Inflammatory macrophage (primary cell): ENCODE data around the gene IRS2.

ENCODE experiments used
- DNase-seq, 2 donors: peaks; one replicate each; pipeline ENCODE4 v3.0.0-alpha.2; 2020 to 2022

The IRS2 gene

DNA sequence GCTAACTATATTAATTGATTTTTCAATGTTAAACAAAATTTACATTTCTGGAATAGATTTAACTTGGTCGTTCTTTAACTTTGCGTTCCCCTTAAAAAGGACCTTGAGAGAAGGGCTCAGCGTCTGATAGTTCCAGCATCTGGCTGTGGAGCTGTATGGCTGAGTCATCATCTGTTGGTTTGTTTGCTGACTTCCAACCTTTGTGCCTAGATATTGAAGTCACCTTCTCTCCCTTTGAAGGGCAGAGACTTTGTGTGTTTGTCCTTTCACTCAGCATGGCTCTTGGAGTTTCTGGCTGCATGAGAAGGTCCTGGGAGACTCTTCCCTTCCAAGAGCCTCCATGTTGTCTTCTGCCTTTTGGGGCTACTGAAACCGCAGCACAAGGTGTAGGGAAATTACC lies 16.6 kb upstream of the IRS2 start:
- no peak for DNase-seq

DNA sequence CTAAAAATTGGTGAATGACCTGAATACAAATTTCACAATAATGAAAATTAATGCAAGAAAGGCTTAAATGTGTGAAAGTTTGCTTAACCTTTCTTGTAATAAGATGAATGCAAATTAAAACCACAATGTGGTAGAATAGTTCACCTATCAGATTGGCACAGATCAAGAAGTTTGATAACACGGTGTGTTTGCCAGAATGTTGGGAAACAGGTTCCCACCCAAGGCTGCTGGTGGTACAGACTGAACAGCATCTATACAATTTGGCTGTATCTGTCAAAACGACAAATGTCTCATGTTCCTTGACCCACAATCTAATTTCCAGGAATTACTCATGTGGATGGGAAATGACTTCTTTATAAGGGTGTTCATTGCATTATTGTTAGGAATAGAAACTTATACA lies 8.6 kb upstream of the IRS2 start:
- DNase-seq: no peak

DNA sequence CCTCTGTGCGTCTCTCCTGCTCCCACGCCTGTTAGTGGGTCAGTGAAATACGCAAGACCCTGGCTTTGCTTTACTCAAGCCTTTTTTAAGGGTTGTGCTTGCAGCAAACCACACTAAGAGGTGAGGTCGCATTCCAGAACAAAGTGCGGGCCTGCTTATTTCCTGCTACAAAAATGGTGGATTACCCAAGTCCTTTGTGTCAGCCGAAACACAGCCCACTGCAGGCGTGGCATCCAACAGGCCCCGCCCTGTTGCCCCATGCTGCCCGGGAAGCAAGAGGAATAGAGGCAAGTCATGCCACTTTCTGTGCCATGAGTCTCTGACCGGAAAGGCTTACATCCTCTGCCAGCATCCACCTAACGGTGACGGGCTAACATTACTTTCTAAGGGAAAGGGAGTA lies 7.7 kb upstream of the IRS2 start:
- no peak for DNase-seq

DNA sequence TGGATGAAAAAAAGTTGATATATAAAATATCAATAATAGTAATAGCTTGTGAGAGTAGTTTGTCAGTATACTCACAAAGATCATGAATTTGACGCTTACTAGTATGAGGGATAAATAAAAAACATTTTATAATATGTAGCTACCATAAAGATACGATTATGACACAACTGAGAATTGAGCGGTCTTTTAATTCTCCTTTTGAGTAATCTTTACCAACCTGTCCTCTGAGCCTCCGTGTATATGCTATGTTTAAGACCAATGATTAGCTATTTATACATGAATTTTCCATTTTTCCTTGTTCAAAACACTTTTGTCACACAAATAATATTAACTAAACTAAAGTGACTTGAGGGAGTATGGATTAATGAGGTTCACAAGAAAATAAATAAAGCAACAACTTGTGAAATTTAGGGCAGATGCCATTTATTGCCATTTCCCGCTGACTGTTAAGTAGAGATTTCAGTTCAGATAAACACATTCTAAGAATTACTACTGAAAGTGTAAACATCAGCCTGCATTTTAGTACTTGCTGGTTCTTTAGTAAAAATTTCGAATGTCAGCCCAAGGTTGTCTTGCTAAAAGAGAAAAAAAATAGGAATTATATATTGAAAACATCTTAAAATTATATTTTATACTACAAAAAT lies 6.2 kb upstream of the IRS2 start:
- DNase-seq: no peak

DNA sequence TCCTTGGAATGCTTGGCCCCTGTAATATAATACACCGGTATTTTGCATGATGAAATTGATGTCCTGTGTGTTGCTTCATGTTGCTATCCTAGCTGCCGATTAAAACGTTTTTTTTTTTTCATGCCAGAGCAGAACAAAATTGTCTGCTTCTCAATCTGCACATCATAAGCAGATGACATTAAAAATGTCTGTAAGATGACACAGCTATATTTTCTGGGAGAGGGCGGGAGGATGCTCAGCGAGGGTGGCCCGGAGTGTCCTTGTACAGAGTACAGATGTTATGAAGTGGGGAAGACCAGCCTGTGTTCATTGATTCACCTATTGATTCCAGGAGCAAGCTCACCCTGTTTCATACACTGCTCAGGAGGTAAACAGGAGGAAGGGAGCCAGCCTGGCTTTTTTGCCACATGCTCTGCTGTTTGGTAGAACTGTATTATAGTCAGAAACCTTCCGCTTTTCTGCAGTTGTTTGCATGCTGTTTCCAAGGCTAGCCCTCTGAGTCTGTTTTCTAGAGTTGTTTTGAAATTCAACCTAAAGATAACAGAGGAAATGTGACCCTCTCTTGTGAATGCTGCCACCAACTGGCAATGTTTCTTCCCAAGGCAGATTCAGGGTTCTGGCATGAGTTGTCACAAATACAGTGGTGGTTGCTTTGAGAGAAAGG lies 4.7 kb upstream of the IRS2 start:
- DNase-seq: peak; percentile 85 to 91

DNA sequence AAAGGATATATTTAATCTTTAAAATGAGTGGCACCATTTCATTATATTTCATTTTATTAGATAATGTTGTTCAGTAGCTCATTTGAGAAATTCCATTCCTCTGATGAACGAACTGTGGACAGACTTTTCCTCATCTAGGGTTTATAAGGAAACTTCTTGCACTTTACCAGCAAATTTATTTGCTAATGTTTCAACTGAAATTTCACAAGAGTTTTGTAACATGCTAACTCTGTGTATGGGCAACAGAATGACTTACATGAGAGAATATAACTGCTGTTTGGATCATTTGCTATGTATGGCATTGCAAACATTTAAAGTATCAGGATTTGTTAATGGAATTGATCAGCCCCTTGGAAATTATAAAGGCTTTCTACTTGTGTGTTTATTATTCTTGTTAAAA lies 3.7 kb upstream of the IRS2 start:
- DNase-seq: peak; percentile 36 to 78

DNA sequence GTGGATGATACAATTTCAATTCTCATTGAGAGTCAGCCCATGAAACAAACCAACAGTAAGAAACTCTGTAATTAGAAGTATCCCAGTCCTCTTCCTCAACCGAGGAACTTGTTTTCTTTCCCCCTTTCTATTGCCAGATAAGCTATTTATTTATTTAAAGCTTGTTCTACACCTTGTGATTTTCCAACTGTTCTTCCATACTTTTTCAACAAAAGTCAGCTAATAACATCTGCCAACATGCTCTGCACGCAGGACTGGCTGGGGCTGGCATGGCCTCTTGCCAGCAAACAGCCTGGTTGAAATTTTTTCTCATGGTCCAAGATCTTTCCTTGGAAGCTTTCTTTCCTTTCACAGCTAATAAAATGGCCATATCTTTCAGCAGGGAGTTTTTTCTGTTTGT lies 2.9 kb upstream of the IRS2 start:
- DNase-seq: no peak

DNA sequence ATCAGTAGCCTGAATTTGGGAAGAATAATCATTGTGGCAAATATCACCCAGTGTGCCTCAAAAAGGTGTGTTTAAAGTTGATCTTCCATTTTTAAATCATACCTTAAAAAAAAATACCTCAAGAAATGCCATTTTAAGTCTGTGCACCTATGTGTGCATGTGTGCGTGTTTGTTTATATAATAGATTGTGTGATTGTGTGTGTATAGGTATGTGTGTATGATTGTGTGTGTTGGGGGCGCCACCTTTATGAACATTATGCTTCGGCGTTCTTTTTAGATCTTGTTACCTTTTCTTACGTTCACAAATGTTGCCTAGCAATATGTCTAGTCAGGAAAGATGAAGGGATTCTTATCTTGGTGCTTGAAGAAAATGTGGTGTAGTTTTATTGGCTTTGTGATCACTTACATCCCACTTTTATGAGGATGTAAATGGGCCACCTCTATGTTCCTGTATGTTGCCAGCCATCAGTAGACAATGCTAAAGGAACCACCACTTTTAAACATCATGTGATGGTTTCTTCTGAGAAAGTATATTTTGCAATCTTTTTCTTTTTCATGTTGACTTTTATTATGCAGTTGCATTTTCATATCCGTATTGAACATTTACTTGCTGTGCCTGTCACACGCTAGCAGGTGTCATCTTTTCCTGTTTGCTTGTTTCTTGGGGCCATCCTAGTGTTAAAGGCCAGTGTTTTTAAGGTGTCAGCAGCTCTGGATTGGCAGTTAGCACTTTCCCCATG lies 2.2 kb upstream of the IRS2 start:
- peak in 1 of 2 donors; percentile 66 for DNase-seq

DNA sequence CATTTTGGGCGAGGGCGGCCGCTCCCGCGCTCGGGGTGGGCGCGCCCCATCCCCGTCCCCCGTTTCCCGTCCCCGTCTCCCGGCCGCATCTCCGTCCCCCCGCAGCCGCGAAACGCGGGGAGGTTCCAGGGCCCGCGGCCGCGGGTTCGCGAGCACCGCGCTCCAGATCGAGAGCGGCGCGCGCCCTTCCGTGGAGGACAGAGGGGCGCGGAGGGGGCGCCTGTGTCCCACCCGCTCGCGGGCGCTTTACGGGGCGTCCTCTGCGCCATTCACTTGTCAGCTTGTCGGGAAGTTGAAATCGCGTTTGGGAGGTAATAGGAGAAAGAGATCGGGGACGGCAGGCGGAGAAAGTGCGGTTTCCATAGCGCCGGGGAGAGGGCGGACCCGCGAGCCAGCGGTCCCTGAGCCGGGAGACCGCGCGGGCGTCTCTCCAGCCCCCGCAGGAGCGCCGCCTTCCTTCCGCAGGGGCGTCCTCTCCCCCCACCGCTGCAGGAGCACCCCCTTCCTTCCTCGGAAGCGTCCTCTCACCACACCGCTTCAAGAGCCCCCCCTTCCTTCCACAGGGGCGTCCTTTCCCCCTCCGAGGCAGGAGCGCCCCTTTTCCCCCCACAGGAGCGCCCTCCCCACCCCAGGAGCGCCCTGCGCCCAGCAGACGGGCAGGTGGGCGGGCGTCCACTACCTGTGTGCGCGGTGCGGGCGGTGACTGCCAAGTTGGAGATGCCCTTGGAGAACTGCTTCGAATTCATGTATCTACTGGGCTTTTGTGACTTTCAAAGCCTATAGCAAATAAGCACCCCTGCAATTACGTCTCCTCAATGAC lies 962 bp upstream of the IRS2 start:
- DNase-seq: peak in 1 of 2 donors; percentile 25

DNA sequence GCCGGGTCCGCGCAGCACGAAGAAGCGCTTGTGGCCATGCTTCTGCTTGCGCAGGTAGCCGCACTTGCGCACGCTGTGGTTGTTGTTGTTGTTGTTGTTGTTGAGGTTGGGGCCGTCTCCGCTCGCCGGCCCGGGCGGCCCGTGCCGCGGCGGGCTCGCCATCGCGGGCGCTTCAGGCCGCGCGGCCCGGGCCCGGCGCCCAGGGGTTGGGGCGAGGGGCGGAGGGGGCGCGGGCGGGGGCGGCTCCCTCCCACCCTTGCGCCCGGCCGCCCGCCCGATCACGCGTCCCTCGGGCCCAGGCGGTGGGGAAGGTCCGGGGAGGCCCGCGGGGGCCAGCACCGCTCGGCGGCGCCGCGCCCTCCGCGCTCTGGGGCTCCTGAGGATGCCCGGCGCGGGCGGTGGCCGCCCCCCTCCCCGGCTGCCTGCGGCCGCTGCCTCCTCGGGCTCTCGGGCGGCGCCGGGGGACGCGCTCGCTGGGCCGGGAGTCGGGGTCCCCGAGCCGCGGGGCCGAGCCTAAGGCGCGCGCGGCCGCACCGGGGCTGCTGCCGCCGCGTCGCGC lies 412 bp downstream of the IRS2 start:
- peak in 1 of 2 donors; percentile 7 for DNase-seq

DNA sequence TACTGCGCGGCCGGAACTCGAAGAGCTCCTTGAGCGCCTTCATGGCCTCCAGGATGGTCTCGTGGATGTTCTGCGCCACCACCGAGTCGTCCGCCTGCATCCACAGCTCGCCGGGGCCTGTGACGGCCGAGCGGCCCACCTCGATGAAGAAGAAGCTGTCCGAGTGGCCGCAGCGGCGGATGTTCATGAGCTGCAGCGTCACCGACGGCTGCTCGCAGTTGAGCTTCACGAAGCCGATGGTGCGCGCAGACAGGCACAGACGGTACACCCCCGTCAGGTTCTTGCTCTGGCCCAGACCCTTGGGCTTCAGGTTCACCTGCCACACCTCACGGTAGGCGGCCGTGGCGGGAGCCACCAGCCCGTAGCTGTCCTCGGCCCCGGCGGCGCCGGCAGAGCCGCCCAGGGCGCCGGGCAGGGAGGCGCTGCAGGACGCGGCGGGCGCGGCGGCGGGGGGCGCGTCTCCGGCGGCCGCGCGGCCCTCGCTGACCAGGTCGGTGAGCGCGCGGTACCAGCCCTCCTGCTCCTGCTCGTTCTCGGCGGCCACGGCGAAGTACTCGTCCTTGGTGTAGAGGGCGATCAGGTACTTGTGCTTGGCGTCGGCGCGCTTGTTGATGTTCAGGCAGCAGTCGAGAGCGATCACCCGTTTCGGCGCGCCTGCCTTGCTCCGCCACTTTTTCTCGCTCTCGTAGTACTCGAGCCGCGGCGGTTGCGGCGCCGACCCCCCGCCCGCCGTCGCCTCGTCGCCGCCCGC lies 1.1 kb downstream of the IRS2 start:
- DNase-seq: peak in 1 of 2 donors; percentile 32

DNA sequence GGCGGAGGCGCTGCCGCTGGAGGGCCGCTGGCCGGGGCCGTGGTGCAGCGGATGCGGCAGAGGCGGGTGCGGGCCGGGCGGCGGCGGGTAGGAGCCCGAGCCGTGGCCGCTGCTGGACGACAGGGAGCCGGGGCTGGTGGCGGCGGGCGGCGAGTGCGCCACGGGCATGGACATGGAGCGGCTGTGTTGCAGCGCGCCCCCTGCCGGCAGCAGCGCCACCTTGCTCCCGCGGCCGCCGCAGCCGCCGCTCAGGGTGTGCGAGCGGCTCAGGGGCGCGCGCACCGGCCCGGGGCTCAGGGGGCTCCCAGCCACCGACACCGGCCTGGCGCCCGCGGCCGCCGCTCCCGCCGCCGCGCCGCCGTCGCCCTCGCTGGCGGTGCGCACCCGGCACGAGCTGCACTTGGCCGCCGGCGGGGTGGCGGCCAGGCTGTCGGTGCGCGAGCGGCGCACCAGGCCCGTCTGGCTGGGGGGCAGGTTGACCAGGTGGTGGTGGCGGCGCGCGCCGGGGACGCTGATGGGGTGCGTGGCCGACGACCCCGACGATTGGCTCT lies 1.7 kb downstream of the IRS2 start:
- DNase-seq: peak; percentile 64 to 76

DNA sequence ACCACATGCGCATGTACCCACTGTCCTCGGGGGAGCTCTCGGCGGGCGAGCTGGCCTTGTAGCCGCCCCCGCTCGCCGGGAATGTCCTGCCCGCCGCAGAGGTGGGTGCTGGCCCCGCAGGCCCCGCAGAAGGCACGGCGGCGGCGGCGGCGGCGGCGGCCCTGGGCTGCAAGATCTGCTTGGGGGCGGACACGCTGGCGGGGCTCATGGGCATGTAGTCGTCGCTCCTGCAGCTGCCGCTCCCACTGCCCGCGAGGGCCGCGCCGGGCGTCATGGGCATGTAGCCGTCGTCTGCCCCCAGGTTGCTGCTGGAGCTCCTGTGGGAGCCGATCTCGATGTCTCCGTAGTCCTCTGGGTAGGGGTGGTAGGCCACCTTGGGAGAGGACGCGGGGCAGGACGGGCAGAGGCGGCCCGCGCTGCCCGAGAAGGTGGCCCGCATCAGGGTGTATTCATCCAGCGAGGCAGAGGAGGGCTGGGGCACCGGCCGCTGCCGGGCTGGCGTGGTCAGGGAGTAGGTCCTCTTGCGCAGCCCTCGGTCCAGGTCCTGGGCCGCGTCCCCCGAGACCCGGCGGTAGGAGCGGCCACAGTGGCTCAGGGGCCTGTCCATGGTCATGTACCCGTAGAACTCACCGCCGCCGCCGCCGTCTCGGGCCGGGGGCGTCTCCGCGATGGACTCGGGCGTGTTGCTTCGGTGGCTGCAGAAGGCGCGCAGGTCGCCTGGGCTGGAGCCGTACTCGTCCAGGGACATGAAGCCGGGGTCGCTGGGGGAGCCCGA lies 2.4 kb downstream of the IRS2 start:
- DNase-seq: no peak

DNA sequence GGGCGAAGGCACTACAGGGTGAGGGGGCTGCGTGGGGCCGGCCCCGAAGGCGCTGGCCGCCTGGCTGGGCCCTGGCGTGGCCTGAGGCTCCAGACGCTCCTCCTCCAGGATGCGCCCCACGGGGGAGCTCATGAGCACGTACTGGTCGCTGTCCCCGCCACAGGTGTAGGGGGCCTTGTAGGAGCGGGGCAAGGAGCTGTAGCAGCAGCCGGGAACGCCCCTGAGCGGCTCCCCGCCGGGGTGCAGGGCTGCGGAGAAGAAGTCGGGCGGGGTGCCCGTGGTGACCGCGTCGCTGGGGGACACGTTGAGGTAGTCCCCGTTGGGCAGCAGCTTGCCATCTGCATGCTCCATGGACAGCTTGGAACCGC lies 3.0 kb downstream of the IRS2 start:
- no peak for DNase-seq

DNA sequence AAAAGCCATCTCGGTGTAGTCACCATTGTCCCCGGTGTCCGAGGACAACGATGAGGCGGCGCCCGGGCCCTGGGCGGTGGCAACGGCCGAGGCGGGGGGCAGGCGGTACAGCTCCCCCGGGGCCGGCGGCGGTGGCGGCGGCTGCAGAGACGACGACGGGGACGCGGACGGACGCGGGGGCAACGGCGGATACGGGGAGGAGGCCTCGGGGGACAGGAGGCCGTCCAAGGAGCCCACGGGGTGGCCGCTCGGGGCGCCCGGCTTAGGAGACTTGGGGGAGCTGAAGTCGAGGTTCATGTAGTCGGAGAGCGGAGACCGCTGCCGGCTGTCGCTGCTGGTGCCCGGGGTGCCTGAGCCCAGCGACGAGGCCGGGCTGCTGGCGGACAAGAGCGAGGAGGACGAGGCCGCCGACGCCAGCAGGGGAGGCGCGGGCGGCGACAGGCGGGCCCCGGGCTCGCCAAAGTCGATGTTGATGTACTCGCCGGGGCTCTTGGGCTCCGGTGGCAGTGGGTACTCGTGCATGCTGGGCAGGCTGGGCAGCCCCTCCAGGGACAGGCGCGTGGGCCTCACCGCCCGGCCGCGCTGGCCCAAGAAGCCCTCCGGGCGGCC lies 3.5 kb downstream of the IRS2 start:
- DNase-seq: no peak

DNA sequence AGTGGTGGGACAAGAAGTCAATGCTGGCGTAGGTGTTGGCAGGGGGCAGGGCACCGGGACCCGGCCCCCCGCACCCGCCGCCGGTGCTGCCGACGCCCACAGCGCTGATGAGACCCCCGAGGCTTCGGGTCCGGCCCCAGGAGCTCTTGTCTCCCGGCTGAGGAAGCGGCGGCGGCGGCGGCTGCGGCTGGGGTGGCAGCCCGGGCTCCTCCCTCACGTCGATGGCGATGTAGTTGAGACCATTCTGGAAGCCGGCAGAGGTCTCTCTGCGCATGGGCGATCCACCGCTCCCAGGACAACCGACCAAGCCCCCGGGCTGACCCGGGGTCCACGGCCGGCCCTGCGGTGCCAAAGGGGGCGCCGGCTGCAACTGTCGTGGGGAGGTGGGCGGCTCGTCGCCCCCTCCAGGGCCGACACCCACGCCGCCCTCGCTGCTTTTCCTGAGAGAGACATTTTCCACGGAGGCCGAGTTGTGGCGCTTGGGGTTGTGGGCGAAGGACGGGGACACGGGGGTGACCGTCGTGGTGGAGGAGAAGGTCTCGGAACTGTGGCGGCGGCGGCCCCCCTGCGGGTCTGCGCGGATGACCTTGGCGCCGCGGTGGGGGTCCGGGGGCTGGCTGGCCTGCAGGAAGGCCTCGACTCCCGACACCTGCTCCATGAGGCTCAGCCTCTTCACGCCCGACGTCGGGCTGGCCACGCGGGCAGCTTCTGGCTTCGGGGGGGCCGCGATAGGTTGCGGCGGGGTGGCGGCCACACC lies 4.1 kb downstream of the IRS2 start:
- no peak for DNase-seq

DNA sequence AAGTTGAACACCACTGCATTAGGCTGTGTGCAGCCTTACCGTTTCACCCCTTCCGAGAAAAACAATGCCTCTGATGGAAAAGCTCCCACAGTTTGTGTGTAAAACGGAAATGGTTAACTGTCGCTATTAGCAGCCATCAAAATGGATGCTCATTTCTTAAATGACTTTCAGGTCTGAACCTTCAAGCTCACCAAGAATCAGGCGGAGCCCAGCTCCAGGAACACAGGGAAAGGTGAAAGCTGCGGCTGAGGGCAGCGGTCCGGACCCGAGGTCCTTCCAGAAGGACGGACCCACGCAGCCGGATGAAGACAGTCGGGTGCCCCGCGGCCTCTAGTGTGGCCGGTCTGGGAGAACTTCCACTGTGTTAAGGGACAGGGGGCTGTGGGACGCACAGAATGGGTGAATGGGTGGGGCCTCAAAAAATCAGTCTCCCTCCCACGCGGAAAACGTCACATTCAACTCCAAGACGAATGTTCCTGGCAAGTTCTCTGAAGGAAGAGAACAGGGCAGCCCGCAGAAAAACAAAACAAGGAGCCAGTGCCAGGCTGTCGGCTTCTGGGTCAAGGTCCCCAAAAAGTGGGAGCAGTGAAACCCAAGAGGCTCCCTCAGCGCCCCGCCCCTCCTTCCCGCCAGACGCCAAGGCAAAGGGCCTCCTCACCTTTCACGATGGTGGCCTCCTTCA lies 4.9 kb downstream of the IRS2 start:
- no peak for DNase-seq

DNA sequence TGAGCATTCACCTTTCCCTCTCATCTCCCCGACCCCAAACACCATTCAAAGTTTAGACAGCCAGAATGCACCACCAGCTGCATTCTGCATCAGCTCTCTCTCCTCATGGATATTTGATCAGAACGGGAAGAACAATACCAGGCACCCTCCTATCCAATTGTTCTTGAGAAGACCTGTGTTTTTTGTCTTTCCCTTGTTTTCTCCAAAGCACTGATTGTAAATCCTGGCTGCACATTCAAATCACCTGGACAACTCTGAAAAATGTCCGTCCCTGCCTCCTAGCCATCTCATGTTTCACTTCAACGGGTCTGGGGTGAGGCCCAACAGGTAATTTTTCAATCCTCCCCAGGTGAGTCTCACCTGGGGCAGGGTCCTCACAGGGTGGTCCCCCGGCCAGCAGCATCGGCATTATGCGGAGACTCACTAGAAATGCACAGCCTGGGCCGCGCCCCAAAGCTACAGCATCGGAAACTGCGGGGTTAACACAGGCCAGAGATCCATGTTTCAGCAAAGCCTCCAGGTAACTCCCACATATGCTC lies 5.5 kb downstream of the IRS2 start:
- DNase-seq: peak in 1 of 2 donors; percentile 1
